B cell (primary cell): Measurements from ENCODE around the gene DCLK1. TPM values are rescaled to one million over a fixed set of nuclear protein-coding genes. Genes with fewer than 3 reads are reported as not detected.

ENCODE experiments used
- ATAC-seq: fragments of 200-7000 bp; cut with Tn5 transposase; one replicate; pipeline ENCODE4 v1.10.0; 2021; ENCODE audit warnings: low read depth, mild to moderate bottlenecking, moderate number of reproducible peaks, moderate library complexity
- CTCF ChIA-PET: fragments of 350-600 bp; sonication (Branson Sonifier 250); formaldehyde crosslinking; loops from one replicate; lab custom pipeline; 2021; ENCODE audit warnings: antibody characterized with exemption, inconsistent platforms; lab: Charles Lee
- POLR2A ChIA-PET: fragments of 350-600 bp; sonication (Branson Sonifier 250); formaldehyde crosslinking; loops from one replicate; lab custom pipeline; 2021; ENCODE audit warnings: antibody characterized with exemption; lab: Charles Lee
- DNase-seq: peaks from one replicate; pipeline ENCODE4 v3.0.0; 2013
- H2AFZ ChIP-seq: 2 replicates; pipeline ENCODE4 v1.6.1; 2012; ENCODE audit warnings: mild to moderate bottlenecking, low read depth, low read length; ENCODE audit not compliant: insufficient read depth, poor library complexity, severe bottlenecking
- H3K27ac ChIP-seq, 2 donors: 1 replicate in 1 of 2; 2 replicates in 1 of 2; pipeline ENCODE4 v1.5.1; 2012 to 2013; ENCODE audit warnings: low read length in 2 of 2, mild to moderate bottlenecking in 2 of 2, moderate library complexity in 1 of 2
- H3K27me3 ChIP-seq, 4 experiments: fragments of 200-600 bp in 1 of 4; sonication (generic) in 1 of 4; replicated peaks in 1 of 4; 1 replicate in 2 of 4; 2 replicates in 2 of 4; pipeline versions ENCODE4 v1.6.1 to v1.7.0; 2013 to 2016; ENCODE audit warnings: low read length in 3 of 4, mild to moderate bottlenecking in 2 of 4, mixed read lengths in 1 of 4, moderate library complexity in 1 of 4; ENCODE audit not compliant: insufficient read depth in 4 of 4, control insufficient read depth in 3 of 4; ENCODE audit errors: control extremely low read depth in 1 of 4
- H3K36me3 ChIP-seq, 2 experiments: replicated peaks in 1 of 2; 1 replicate in 1 of 2; 2 replicates in 1 of 2; pipeline versions ENCODE4 v1.6.1 to v1.7.1; 2013; ENCODE audit warnings: low read length in 1 of 2; ENCODE audit not compliant: insufficient read depth in 2 of 2, control insufficient read depth in 1 of 2; ENCODE audit errors: control extremely low read depth in 1 of 2, extremely low read depth in 1 of 2
- H3K4me1 ChIP-seq, 2 donors: fragments of 200-600 bp in 1 of 2; sonication (generic) in 1 of 2; 1 replicate in 1 of 2; 2 replicates in 1 of 2; pipeline versions ENCODE4 v1.5.1 to v1.6.1; 2013 to 2017; ENCODE audit warnings: low read length in 2 of 2; ENCODE audit not compliant: control insufficient read depth in 2 of 2, insufficient read depth in 2 of 2
- H3K4me2 ChIP-seq: replicated peaks from 2 replicates; pipeline ENCODE3; 2012; ENCODE audit warnings: mild to moderate bottlenecking, low read depth, low read length; ENCODE audit not compliant: poor library complexity, severe bottlenecking
- H3K4me3 ChIP-seq, 5 experiments: fragments of 200-600 bp in 1 of 5; sonication (generic) in 1 of 5; 1 replicate in 3 of 5; 2 replicates in 2 of 5; pipeline versions ENCODE4 v1.5.1 to v1.7.0; 2011 to 2016; ENCODE audit warnings: low read length in 4 of 5, mild to moderate bottlenecking in 4 of 5, low read depth in 2 of 5, control low read depth in 1 of 5, moderate library complexity in 1 of 5; ENCODE audit not compliant: insufficient read depth in 1 of 5; ENCODE audit errors: control extremely low read depth in 1 of 5, extremely low read depth in 1 of 5
- H3K79me2 ChIP-seq: fragments of 200-600 bp; sonication (generic); one replicate; pipeline ENCODE4 v1.6.0; 2016; ENCODE audit warnings: low read length; ENCODE audit not compliant: control insufficient read depth, insufficient read depth
- H3K9ac ChIP-seq: fragments of 200-600 bp; sonication (generic); 2 replicates; pipeline ENCODE4 v1.6.1; 2017; ENCODE audit warnings: mild to moderate bottlenecking, low read length, moderate library complexity
- H3K9me3 ChIP-seq, 3 donors: one replicate each; pipeline versions ENCODE4 v1.6.1 to v1.7.1; 2013; ENCODE audit warnings: low read length in 2 of 3; ENCODE audit not compliant: control insufficient read depth in 2 of 3, insufficient read depth in 1 of 3; ENCODE audit errors: control extremely low read depth in 1 of 3
- H4K20me1 ChIP-seq: 2 replicates; pipeline ENCODE4 v1.6.0; 2012; ENCODE audit warnings: mild to moderate bottlenecking, low read length; ENCODE audit not compliant: insufficient read depth, control insufficient read depth, poor library complexity, severe bottlenecking
- H3K27ac Mint-ChIP-seq: one replicate; pipeline ENCODE4 v1.8.0; 2021; ENCODE audit warnings: mixed read lengths
- H3K27me3 Mint-ChIP-seq: one replicate; pipeline ENCODE4 v1.8.0; 2021; ENCODE audit warnings: mixed read lengths
- H3K4me1 Mint-ChIP-seq: one replicate; pipeline ENCODE4 v1.8.0; 2021; ENCODE audit warnings: mixed read lengths
- H3K4me3 Mint-ChIP-seq: one replicate; pipeline ENCODE4 v1.8.0; 2021; ENCODE audit warnings: mixed read lengths
- H3K9me3 Mint-ChIP-seq: one replicate; pipeline ENCODE4 v1.8.0; 2022; ENCODE audit warnings: mixed read lengths; ENCODE audit not compliant: insufficient read depth
- CTCF ChIP-seq: fragments of 200-600 bp; IDR thresholded peaks from one replicate; pipeline ENCODE4 v1.8.0; 2022; ENCODE audit warnings: antibody characterized with exemption, mild to moderate bottlenecking
- EZH2 ChIP-seq: IDR thresholded peaks from 2 replicates; pipeline ENCODE4 v1.6.1; 2012; ENCODE audit warnings: borderline replicate concordance, low read depth, mild to moderate bottlenecking, moderate library complexity, low read length; ENCODE audit not compliant: insufficient read depth, poor library complexity, severe bottlenecking
- WGBS: methylation state at CpG from one replicate; pipeline ENCODE4 v1.1.5; 2013; ENCODE audit warnings: missing lambda C conversion rate; ENCODE audit not compliant: insufficient coverage; 5-methylcytosine and 5-hydroxymethylcytosine counted together
- intact Hi-C: fragments of 100-400 bp; cut with micrococcal nuclease; formaldehyde crosslinking; loops from one replicate; pipeline ENCODE4 v1.10.0; 2022
- polyA plus RNA-seq: library from polyadenylated mRNA; depleted of rRNA; stranded (reverse); fragments of >200 nt; gene quantifications from 2 replicates; pipeline ENCODE4 v1.2.3, GENCODE V29; 2012
- total RNA-seq, 2 donors: library from RNA; stranded (reverse); fragments of 120-200 nt in 1 of 2; gene quantifications; 1 replicate in 1 of 2; 2 replicates in 1 of 2; pipeline versions ENCODE4 v1.2.3 to v1.2.4, GENCODE V29; 2013 to 2022

Gene DCLK1
- total and polyA plus RNA-seq, 2 donors (not counting 1 experiment from before 2014, with no cell fraction given) = not detected

- H3K27ac ChIP-seq = no peak overlapping the region
- H3K9ac ChIP-seq = no peak overlapping the region
- WGBS = 94% methylated on average over 4 of the region's 6 CpGs
- H3K27me3 ChIP-seq = peaks cover 0 to 7% (median 0%) of the 10 kb centered on the region in 4 experiments
- no peaks in the 10 kb centered on the region for H3K4me1 Mint-ChIP-seq
- no peaks in the 10 kb centered on the region for H3K4me1 ChIP-seq
- TF ChIP-seq EZH2 = no peak
- TF ChIP-seq CTCF = no peak
- no peak overlapping the region for H3K4me3 Mint-ChIP-seq
- no peak overlapping the region for H3K4me2 ChIP-seq
- no peaks in the 10 kb centered on the region for H3K79me2 ChIP-seq
- H3K9me3 Mint-ChIP-seq = no peaks in the 10 kb centered on the region
- no peaks in the 10 kb centered on the region for H3K9me3 ChIP-seq
- H4K20me1 ChIP-seq = no peaks in the 10 kb centered on the region
- H3K4me3 ChIP-seq = no peak overlapping the region
- DNase-seq (no peak), ATAC-seq (no peak)
- intact Hi-C loops = no loop called here
- ChIA-PET POLR2A (no interaction called here), CTCF (no interaction called here)
- H3K36me3 ChIP-seq = no peaks in the 10 kb centered on the region
- H3K27me3 Mint-ChIP-seq = peaks cover 10% of the 10 kb centered on the region
- no peak overlapping the region for H2AFZ ChIP-seq
- no peak overlapping the region for H3K27ac Mint-ChIP-seq
Observed at GRCh38 chr13:35724446-35724845, 406.7 kb downstream of the DCLK1 start.

GRCh38 chr13:35723821-35724220 is 407.4 kb downstream of the DCLK1 start:
- Mint-ChIP-seq H3K27me3 (peaks cover 9% of the 10 kb centered on the region), H3K4me3 (no peak overlapping the region), H3K9me3 (no peaks in the 10 kb centered on the region), H3K4me1 (no peaks in the 10 kb centered on the region), H3K27ac (no peak overlapping the region)
- H3K36me3 ChIP-seq = no peaks in the 10 kb centered on the region
- no peak overlapping the region for H2AFZ ChIP-seq
- WGBS = 71% methylated on average over 5 of the region's 5 CpGs
- H3K4me1 ChIP-seq = no peaks in the 10 kb centered on the region
- TF ChIP-seq EZH2 (no peak), CTCF (no peak)
- ChIA-PET POLR2A (no interaction called here), CTCF (no interaction called here)
- no peak overlapping the region for H3K4me2 ChIP-seq
- no peaks in the 10 kb centered on the region for H3K79me2 ChIP-seq
- H3K27ac ChIP-seq = no peak overlapping the region
- intact Hi-C loops = no loop called here
- no peaks in the 10 kb centered on the region for H4K20me1 ChIP-seq
- peaks cover 0 to 10% (median 0%) of the 10 kb centered on the region in 4 experiments for H3K27me3 ChIP-seq
- H3K4me3 ChIP-seq = no peak overlapping the region
- H3K9me3 ChIP-seq = no peaks in the 10 kb centered on the region
- H3K9ac ChIP-seq = no peak overlapping the region
- no peak for DNase-seq
- ATAC-seq = no peak
